LHCN-M2 (cell line): ENCODE results near the gene SH3TC2. TPM values are rescaled to one million over a fixed set of nuclear protein-coding genes. Genes with fewer than 3 reads are reported as not detected.

Experiments used
- total RNA-seq: library from RNA; depleted of rRNA; stranded (reverse); fragments of >200 nt; gene quantifications from 2 replicates; pipeline ENCODE4 v1.2.3, GENCODE V29; 2014; rRNA removed

The SH3TC2 gene
- total RNA-seq, 1 experiment from 2014 or later: 3.6 TPM

Other genes starting within 250 kb of the SH3TC2 start
- gene ADRB2, start 236.5 kb downstream of the SH3TC2 start, total RNA-seq: 4.1 and 4.8 TPM in 2 replicates
- gene ABLIM3, start 78.4 kb upstream of the SH3TC2 start, total RNA-seq: 75.1 and 75.5 TPM in 2 replicates
- gene AFAP1L1, start 208.8 kb upstream of the SH3TC2 start, total RNA-seq: 5.9 and 6.4 TPM in 2 replicates